NCI-H1092 (cell line): ENCODE measurements around the gene PIGL.
A peak's percentile ranks its signal among the peaks of the same experiment; 100 is the strongest.
"Not testable (repeated sequence)": the region's sequence is repeated elsewhere in the genome, so short reads cannot be mapped to it uniquely, and the experiment has no call there.

Source experiments
- DNase-seq: peaks from one replicate; lab custom pipeline; 2025; lab: John Stamatoyannopoulos, UW

PIGL gene

DNA sequence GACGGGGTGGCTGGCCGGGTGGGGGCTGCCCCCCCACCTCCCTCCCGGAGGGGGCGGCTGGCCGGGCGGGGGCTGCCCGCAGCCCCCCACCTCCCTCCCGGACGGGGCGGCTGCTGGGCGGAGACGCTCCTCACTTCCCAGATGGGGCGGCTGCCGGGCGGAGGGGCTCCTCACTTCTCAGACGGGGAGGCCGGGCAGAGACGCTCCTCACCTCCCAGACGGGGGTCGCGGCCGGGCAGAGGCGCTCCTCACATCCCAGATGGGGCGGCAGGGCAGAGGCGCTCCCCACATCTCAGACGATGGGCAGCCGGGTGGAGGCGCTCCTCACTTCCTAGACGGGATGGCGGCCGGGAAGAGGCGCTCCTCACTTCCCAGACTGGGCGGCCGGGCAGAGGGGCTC, 95.1 kb downstream of the PIGL start:
- DNase-seq = not testable (repeated sequence)

DNA sequence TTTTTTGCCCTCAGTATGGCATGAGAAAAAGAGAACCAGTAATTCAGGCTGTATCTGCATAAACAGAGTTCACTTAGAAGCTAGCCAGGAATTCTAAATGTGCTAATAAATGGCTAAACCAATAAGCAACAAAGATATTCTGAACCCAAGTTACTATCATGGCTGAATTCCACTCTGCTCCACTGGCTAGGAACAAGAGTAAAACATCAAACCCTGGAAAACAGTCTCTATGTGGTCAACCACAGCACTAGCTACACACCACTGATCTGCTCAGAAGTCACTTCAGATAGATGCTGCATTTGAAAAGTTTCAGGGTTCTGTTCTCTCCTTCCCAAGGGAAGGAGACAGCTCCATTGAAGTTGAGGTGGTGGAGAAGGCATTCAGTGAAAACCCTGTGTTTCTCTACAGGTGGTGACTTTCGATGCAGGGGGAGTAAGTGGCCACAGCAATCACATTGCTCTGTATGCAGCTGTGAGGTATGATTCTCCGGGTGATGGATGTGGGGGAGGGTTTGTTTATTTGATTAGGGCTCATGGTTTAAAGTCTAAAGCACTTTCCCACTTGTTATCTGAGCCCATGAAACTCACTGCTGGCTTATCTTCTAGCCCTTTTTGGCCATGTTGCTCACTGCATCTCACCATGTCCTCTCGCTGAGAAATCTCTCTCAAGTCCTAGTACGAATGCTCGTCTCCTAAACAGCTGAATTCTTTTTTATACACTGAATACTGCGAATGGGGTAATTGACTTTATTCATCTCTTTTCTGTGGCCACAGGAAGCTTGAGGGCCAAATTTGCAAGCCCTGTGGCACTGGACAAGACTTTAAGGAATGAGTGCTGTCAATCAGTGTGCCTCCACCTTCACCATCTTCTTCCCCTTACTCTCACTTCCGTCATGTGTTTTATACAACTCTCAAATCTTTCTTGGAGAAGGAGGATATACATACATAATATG, 96.4 kb downstream of the PIGL start:
- no peak for DNase-seq

DNA sequence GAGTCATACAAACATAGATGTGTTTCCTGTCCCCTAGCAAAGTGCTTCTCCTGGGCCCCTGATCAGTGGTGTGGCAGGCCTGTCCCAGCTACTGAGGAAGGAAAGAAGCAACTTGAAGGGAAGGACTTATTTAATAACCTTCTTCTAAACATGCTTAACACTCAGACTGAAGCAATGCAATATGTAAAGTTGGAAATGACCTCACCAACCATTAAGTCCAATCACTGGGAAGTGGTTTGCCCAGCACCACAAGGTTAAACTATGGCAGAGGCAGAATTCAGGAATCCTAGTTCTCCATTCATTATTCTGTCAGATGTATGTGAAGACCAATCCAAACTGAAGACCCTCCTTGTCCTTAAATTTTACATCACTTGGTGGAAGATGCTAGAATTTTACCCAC, 97.2 kb downstream of the PIGL start:
- DNase-seq = no peak

DNA sequence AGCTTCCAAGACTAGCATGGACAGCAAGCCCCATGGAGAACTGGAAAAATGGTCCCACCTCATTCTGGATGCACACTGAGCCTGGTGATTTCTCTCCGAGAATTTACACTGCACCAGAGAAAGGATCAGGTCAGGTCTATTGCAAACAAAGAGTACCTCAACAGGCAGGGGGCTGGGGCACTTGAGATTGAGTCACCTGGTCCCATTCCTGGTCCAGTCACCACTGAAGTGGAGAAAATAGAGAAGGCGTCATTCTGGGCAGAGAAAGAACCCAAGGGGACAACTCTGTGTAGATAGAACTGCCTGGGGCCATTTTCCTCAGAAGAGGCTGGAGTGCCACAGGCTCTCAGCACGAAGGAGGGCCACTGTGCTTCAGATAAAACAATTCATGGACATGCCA, 97.8 kb downstream of the PIGL start:
- DNase-seq = no peak

DNA sequence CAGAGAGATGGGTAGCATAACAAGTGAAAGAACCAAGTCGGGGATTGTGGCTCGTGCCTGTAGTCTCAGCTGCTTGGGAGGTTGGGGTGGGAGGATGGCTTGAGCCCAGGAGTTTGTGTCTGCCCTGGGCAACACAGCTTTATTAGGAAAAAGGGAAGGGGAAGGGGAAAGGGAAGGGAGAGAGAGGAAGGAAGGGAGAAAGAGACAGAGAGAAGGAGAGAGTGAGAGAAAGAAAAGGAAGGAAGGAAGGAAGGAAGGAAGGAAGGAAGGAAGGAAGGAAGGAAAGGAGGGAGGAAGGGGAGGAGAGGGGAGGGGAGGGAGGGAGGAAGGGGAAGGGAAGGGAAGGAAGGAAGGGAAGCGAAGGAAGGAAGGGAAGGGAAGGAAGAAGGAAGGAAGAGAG, 103.0 kb downstream of the PIGL start:
- no peak for DNase-seq

DNA sequence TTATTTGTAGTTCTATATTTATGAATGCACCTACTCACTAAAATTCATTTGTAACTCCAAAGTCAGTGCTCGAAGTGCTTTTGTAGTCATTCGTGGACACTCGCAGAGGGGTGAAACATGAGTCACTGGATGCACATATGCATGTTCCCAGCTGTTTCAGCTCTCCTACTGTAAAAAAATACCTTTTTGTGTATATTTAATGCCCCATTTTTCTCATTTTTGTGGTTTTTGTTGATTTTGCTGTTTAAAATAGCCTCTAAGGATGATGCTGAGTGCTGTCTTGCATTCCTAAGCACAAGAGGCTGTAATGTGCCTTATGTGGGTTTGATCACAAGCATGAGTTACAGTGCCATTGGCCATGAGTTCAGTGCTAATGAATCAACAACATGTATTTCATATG, 105.6 kb downstream of the PIGL start:
- DNase-seq = no peak

DNA sequence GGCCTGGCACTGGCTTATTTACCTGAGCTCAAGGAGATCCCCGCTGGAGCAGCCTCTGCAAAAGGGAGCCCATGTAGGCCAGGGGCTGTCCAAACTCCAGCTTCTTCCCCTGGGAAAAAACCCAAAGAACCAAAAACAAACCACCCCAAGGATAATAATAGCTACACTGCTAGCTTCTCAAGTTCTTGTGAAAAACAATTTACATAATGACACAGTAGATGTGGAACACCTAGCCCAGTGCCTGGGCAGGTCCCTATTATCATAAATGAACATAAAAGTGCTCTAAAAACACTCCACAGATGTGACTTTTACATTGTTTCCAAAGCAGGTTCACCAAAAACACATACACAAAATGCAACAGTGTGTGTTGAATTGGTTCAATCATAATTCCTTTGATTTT, 109.0 kb downstream of the PIGL start:
- no peak for DNase-seq

DNA sequence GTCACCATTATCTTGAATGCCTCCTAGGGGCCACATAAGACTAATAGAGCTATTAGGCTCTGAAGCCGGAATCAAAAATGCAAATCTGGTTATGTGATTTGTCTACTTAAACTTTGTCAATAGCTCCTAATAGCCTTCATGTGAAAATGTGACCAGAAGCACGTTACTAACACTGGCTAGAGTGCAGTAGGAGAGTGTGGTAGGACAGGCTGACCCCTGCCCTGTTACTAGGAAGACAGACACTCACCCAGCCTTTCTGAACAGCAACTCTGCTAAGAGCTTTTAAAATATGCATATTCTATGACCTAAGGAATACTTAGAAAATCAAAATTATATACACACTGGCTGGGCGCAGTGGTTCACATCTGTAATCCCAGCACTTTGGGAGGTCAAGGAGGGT, 110.0 kb downstream of the PIGL start:
- DNase-seq = no peak

DNA sequence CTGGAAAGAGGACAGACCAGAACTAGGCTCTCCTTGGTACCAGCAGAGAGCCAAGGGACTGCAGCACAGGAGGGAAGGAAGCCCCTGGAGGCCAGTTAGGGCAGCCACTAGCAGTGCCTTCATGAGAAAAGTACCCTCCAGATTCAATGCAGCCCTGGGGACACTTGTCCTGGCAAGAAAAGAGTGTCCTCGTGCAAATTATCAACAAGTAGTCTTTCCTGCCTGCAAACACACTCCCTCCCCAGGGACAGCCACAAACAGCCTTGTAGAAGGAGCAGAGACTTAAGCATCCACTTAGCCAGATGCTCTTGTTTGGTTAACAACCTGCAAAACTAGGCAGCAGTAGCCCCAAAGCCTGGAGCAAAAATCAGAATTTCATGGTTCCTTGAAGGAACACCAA, 112.0 kb downstream of the PIGL start:
- DNase-seq = peak; percentile 13

DNA sequence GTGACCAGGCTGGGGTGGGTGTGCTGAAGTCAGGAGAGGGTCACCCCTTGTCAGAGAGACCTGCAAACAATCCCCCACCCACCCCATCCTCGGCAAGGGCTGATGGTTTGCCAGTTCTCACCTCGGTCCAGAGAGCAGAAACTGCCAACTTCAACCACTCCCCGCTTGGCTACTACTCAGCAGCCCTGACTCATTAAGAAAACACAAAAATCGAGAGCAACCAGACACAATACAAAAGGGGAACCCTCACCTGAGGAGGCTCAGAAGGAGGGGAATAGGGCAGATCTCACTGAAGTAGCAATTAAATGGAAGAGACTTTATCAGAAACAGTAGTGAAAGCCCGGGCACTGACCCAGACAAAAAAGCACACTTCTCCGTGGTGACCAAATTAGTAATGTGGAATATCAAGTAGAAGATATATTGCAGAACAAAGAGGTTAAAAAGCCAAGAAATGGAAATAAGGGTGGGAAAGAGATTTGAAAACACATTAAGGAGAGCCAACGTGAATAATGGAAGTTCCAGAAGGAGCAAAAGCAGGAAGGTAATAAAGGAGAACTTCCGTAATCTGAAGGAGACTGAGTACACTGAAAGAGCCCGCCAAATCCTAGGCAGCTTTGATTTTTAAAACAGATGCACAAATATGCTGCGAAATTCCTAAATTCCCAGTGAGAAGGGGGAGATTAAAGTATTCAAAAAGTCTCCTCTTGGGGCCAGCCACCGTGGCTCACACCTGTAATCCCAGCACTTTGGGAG, 112.7 kb downstream of the PIGL start:
- DNase-seq = no peak

DNA sequence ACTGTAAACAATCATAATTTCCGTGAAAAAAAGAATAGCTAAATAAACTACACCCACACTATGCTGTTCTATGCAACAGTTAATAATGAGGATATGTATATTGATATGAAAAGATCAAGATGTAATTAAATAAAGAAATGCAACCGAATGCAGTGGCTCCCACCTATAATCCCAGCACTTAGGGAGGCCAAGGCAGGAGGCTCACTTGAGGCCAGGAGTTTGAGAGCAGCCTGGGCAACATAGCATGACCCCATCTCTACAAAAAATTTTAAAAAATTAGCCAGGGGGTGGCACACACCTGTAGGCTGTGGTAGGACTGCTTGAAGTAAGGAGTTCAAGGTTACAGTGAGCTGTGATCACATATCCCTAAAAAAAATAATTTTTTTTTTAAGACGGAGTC, 121.4 kb downstream of the PIGL start:
- DNase-seq = no peak

DNA sequence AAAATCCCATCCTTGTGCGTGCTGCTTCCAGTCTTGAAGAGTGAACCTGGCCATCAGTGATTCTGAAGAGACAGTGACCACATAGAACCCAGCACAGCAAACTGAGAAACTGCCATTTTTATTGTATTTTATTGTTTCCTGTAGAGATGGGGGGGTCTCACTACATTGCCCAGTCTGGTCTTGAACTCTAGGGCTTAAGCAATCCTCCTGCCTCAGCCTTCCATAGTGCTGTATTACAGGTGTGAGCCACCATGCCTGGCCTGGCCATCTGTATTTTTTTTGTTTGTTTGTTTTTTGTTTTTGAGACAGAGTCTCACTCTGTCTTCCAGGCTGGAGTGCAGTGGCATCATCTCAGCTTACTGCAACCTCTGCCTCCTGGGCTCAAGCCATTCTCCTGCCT, 122.4 kb downstream of the PIGL start:
- DNase-seq = no peak

DNA sequence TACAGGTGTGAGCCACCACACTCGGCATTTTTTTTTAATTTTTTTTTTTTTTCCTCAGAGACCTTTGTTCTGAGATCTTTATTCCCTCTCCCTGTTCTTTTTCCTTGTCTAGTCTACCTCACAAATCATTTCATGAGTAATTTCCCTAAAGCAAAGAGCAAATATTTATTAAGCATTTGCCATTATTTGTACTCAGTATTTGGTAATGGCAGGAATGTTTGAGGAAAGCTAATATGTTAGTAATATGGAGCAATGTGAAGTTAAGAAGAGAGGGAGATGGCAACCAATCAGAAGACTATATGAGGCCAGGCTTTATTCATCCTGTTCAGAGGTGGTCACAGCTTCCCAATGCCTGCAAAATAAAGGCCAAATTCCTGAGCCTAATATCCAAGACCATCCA, 122.9 kb downstream of the PIGL start:
- DNase-seq = no peak

DNA sequence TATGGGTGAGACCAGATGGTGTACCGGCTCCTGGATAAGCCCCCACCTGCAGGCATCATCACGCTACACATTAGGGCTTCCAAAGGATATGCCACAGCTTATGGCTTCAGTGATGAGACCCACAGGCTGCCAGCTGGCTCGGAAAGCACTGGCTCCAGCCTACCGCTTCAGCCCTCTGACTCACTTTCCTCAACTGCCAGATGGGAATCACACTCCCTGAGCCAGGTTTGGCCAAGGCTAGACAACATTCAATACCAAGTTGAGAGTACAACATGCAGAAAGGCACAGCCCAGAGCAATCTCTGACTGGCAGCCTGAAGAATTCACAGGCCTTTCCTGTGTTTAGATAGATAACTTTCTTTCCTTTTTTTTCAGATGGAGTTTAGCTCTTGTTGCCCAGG, 126.0 kb downstream of the PIGL start:
- no peak for DNase-seq

DNA sequence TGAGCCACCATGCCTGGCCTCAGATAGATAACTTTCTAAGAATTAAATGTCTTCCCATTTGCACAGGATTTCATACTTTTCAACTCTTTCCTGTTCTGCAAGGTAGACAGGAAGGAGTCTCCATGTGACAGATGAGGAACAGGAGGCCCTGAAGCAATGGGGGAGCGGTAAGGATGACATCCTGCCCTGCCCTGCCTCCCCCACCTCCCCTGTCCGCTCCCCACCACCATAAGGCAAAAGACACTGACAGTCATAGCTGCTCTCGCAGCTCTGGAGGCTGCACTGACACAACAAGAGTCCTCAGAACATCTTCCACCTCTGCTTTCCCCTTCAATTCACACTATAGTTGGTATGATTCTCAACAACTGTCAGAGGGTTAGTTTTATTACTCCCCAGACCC, 126.6 kb downstream of the PIGL start:
- DNase-seq = no peak

DNA sequence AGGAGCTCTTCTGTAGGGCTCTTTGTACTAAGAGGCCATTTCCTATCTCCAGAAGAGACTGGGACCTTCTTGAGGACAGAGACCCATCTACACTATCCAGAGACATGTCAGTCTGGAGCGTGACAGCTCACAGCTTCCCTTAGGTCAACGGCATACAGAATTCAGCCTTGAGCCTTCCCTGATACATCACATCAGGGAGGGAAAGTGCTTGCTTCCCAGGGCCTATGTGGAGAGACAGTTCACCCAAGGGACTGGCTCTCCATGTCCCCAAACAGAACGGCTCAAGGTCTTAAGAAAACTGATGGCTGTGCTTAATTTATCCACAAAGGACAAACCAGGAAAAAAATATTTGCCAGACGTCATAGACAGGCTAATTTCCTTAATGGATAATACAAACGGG, 128.6 kb downstream of the PIGL start:
- no peak for DNase-seq

DNA sequence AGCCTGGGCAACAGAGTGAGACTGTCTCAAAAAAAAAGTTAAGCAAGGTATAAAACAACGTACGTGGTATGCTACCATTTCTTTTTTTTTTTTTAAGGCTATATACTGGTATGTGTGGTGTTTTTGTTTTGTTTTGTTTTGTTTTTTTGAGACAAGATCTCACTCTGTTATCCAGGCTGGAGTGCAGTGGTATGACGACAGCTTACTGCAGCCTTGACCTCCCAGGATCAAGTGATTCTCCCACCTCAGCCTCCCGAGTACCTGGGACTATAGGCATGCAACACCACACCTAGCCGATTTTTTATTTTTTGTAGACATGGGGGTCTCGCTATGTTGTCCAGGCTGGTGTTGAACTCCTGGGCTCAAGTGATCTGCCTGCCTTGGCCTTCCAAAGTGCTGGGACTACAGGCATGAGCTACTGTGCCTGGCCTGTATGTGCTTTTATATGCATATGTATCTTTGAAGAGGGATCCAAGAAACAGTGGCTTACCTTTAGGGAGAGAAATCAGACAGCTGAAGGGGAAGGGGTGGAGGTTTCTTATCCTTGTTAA, 129.8 kb downstream of the PIGL start:
- DNase-seq = no peak

DNA sequence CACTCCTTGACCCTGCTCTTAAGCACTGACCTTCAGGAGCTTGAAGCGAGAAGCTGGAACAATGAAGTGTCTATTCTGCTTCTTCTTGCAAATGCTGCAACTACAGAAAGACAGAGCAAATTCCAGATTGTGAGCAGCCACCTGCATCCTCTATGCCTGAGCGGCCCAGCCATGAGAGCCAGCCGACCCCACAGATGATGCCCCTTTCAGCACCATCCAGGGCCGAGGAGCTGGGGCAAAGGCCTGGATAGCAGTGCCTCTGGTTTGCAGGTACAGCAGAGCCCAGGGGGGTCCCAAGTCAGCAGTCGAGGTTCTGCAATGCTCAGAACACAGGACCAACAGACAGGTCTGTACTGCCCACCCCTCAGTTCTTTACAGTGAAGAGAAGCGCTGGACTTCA, 131.6 kb downstream of the PIGL start:
- no peak for DNase-seq

DNA sequence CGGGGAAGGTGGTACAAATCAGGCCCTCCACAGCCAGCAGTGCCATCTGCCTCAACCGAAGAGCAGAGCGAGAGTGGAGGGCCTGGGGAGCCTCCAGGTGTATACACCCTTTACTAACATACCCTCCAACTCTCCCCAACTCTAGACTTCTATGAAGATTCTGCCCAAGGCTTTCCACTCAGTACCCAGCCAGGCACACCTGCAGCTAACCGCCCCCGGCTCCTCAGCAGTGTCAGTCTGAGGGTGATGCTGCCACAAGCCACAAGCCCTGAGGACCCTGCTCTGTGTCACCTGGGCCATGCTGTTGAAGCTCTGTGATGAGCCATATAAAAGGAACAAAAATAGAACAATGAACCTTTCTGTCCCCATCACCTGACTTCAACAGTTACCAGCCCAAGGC, 132.4 kb downstream of the PIGL start:
- DNase-seq = no peak

DNA sequence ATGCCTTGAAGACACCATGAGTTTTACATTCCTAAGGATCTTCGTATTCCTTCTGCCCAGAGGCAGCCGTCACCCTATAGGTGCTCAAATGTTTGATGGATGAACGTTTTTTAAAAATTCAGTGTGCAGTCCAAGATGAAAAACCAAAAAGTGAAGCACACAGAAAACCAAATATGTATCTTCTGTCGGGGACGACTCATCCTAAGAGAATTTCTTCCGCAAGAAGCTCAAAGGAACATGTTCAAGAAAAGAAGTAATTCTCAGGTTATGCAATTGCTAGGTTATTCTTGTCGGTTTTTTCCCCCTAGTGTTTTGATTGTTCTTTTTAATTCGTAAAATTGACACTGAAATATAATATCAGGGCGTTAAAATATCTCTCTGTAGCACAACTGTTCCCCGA, 134.8 kb downstream of the PIGL start:
- no peak for DNase-seq

DNA sequence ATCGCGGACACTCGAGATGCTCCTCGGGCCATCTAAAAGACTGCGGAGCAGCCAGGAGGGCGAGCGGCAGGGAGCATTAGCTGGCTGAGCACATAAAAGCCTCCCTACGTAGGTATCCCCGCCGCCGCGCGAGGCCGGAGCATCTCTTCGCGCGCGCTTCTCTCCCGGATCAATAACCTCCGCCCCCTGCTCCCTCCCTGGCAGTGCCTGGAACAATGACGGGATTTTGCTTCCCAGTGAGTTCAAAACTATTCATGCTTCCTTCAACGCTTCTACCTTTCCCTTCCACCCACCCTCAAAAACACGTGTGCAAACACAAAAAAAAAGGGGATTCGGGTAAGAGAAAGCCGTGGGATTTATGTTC, 135.3 kb downstream of the PIGL start:
- peak; percentile 42 for DNase-seq

DNA sequence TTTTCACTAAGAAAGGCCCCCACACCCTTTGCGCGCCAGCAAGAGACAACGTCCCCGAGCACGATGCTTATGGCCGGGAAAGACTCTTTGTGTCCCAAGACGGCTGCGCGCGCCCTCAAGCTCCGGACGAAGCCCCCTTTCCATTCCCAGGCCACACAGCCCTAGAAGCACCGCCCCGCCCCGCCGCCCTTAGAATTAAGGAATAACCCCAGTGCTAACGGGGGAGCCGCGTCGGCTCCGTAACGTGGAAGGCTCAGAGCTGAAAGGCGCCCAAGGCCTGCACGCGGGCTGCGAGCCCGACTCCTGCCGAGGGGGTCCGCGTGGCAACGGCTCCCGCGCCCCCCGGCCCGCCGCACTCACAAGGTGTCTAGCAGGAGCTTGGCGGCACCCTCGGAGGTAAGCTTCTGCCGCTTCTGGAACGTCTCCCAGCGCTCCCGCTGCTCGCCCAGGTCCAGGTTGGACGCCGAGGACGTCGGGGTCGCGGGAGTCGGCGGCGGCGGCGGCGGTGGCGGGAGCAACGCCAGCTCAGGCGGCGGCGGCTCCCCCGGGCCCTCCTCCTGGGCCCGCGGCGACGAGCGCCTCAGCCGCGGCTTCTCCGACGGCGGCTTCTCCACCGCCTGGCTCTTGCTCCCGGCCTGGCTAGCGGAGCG, 135.8 kb downstream of the PIGL start:
- DNase-seq = peak; percentile 15
